Parathyroid adenoma (tissue), 2 donors: Measurements from ENCODE around the gene POLD2.

Experiments
- H2AFZ ChIP-seq: fragments of 300-600 bp; sonication (generic); one replicate; pipeline ENCODE4 v1.7.0; 2017; ENCODE audit warnings: antibody characterized with exemption, mild to moderate bottlenecking
- H3K27ac ChIP-seq: fragments of 300-600 bp; sonication (generic); one replicate; pipeline ENCODE4 v1.7.0; 2017
- H3K27me3 ChIP-seq: fragments of 300-600 bp; sonication (generic); one replicate; pipeline ENCODE4 v1.7.0; 2017; ENCODE audit warnings: low read length; ENCODE audit not compliant: control insufficient read depth, insufficient read depth
- H3K36me3 ChIP-seq: fragments of 300-600 bp; sonication (generic); one replicate; pipeline ENCODE4 v1.7.0; 2017; ENCODE audit warnings: low read length; ENCODE audit not compliant: control insufficient read depth, insufficient read depth
- H3K4me1 ChIP-seq: fragments of 300-600 bp; sonication (generic); one replicate; pipeline ENCODE4 v1.7.0; 2017; ENCODE audit warnings: control low read depth
- H3K4me2 ChIP-seq: fragments of 300-600 bp; sonication (generic); one replicate; pipeline ENCODE4 v1.7.0; 2017; ENCODE audit warnings: low read length
- H3K4me3 ChIP-seq: fragments of 300-600 bp; sonication (generic); one replicate; pipeline ENCODE4 v1.7.0; 2017; ENCODE audit warnings: low read depth, low read length
- H3K79me2 ChIP-seq: fragments of 300-600 bp; sonication (generic); one replicate; pipeline ENCODE4 v1.7.0; 2017; ENCODE audit warnings: control low read depth
- H3K9ac ChIP-seq: fragments of 300-600 bp; sonication (generic); one replicate; pipeline ENCODE4 v1.7.0; 2017; ENCODE audit warnings: mild to moderate bottlenecking
- H3K9me3 ChIP-seq: fragments of 300-600 bp; sonication (generic); one replicate; pipeline ENCODE4 v1.7.0; 2017; ENCODE audit warnings: low read length; ENCODE audit not compliant: control insufficient read depth
- TF ChIP-seq, protein P1 (sequence below): fragments of 300-600 bp; sonication (generic); IDR thresholded peaks from one replicate; pipeline ENCODE4 v1.7.0; 2017; ENCODE audit warnings: antibody characterized with exemption, mild to moderate bottlenecking
- donor health status: primary hyperparathyroidism.

The POLD2 gene

DNA sequence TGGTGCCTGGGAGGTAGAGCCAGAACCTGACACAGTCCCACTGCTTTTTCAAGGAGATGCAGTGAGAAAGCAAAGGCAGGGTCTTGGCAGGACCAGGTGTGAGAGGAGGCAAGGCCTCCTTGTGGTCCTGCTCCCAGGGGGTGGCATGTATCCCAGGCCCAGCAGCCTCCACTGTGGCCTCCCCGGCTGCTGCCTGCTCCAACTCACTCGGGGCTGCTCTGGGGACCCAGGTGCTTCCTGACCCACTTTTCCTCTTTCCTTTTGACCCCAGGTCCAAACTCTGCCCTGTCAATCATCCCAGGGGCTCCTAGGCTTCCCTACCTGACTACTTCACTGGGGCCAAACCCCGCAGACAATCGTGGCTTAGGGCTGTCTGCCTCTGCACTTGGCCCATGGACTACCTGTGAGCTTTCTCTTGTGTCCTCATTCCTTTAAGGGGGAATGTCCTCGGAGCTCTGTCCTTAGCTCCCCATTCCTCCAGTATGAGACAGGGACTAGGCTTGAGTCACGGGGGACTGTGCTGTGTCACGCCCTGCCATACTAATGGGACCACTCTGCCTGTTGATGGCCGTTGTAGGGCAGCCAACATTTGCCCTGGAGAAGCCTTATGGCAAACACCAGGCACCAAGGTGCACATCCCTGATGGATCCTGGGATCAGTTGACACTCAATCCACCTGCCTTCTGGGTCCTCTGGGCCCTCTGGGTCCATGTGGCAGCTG, 20.3 kb downstream of the POLD2 start:
- Histone ChIP-seq H3K4me1 (no peaks in the 10 kb centered on the region), H2AFZ (no peak overlapping the region), H3K27me3 (no peaks in the 10 kb centered on the region), H3K27ac (no peak overlapping the region), H3K36me3 (no peaks in the 10 kb centered on the region), H3K79me2 (no peaks in the 10 kb centered on the region), H3K4me3 (no peak overlapping the region), H3K4me2 (no peak overlapping the region), H3K9me3 (no peaks in the 10 kb centered on the region), H3K9ac (no peak overlapping the region)
- TF ChIP-seq, protein P1, sequence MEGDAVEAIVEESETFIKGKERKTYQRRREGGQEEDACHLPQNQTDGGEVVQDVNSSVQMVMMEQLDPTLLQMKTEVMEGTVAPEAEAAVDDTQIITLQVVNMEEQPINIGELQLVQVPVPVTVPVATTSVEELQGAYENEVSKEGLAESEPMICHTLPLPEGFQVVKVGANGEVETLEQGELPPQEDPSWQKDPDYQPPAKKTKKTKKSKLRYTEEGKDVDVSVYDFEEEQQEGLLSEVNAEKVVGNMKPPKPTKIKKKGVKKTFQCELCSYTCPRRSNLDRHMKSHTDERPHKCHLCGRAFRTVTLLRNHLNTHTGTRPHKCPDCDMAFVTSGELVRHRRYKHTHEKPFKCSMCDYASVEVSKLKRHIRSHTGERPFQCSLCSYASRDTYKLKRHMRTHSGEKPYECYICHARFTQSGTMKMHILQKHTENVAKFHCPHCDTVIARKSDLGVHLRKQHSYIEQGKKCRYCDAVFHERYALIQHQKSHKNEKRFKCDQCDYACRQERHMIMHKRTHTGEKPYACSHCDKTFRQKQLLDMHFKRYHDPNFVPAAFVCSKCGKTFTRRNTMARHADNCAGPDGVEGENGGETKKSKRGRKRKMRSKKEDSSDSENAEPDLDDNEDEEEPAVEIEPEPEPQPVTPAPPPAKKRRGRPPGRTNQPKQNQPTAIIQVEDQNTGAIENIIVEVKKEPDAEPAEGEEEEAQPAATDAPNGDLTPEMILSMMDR: no peak

DNA sequence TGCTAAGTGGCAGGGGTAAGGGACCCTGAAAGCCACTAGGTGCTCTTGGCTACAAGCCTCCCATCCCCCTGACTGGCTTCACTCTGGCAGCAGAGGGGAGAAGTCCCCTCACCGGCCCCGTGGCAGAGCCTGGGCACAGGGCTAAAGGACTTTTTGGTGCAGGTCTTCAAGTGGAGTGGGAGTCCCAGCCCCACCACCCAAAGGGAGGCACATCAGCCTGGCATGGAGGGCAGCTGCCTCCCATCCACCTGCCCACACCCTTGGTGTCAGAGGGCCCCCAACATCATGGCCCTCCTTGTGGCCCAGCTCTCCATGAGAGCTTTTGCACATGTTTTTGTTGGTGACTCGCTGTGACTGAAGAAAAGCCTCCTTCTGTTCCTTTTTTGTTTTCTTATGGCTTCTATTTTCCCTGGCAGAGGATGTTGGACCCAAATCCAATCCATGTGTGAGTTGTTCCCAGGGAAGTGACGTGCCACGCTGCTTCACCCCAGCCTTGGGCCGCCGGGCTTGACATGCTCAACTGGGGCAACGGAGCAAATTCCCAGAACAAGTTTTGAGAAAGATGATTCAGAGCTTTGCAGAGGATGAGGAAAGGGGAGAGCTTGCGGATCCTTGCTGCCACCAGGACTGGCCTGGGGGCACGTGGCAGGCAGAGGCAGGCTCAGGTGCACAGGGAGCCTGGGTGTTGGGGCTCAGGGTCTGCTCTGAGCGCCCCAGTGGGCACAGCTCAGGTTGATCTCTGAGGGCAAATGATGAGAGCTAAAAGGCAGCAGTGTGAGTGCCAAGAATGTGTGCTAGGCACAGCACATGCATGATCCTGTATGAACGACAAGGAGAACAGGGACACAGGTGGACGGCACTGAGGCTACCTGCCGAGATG, 21.1 kb downstream of the POLD2 start:
- Histone ChIP-seq H3K9ac (no peak overlapping the region), H3K36me3 (no peaks in the 10 kb centered on the region), H2AFZ (no peak overlapping the region), H3K79me2 (no peaks in the 10 kb centered on the region), H3K4me1 (no peaks in the 10 kb centered on the region), H3K9me3 (no peaks in the 10 kb centered on the region), H3K4me2 (no peak overlapping the region), H3K27me3 (no peaks in the 10 kb centered on the region), H3K27ac (no peak overlapping the region), H3K4me3 (no peak overlapping the region)
- TF ChIP-seq, protein P1: no peak

DNA sequence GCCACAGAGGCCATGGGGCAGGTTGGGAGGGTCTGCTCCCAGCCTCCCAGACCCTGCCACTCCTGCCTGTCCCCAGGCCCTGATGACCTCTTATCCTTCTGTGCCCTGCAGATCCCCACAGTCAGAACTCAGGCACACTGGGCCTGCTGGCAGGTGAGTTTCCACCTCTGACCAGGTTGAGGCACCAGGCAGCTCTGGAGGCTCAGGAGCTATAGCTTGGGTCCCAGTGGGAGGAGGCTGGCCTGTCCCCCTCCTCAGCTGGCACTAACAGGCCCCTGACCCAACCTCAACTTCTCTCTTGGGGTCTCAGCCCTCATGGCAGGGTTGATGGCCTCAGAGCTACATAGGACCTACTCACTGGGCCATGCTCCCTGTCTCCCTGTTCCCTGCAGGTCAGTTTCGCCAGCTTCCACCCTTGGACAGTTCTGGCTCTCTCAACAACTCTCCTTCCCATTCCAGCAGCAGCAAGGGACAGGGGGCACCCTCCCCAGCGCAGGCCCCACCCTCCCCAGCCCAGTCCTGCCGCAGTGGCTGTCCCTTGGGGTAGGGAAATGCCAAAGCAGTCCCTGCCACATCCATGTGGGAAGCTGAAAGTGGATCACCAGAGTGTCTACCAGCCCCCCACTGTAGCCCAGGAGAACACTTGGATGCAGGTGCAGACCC, 21.9 kb downstream of the POLD2 start:
- H3K9me3 ChIP-seq: no peaks in the 10 kb centered on the region
- H3K4me3 ChIP-seq: no peak overlapping the region
- H3K36me3 ChIP-seq: no peaks in the 10 kb centered on the region
- no peaks in the 10 kb centered on the region for H3K79me2 ChIP-seq
- H3K4me2 ChIP-seq: no peak overlapping the region
- no peaks in the 10 kb centered on the region for H3K4me1 ChIP-seq
- TF ChIP-seq, protein P1: no peak
- H3K27ac ChIP-seq: no peak overlapping the region
- no peaks in the 10 kb centered on the region for H3K27me3 ChIP-seq
- no peak overlapping the region for H3K9ac ChIP-seq
- no peak overlapping the region for H2AFZ ChIP-seq

DNA sequence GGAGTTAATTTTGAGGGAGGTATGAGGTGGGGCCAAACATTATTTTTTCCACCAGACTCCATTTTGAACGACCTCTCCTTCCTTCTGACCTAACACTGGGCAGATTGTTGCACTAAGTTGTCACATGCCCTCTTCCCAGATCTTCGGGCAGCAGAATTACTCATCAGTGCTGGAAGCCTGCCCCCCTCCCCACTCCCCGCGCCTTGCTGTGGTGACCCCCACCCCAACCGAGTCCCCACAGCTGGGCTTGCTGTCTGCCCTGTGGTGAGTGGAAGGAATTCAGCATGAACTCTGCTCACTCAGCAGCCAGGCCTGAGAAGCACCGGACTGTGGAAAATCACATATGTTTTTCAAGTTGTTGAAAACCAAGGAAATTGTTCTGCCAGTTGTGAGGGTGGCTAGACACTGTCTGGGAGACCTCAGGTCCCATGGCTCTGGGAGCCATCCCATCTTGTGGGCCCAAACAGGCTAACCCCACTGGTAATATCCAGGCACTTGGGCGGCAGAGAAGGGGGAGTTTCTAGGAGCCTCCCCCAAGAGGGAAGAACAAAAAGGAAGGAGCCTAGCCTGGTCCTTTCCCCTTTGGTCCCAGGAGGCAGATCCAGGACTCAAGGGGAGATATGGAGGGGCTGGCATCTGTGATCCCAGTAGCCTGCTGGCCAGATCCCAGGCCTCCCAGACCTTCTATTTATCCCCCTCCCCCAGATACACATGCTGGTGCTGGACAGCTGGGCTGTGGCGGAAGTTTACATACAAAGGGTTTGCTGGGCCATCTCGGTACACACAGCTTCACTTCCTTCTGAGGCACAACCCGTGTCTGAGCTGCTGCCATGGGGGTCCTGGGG, 22.7 kb downstream of the POLD2 start:
- Histone ChIP-seq H3K9me3 (no peaks in the 10 kb centered on the region), H2AFZ (peak overlapping the region; percentile 46), H3K27ac (no peak overlapping the region), H3K27me3 (no peaks in the 10 kb centered on the region), H3K4me2 (no peak overlapping the region), H3K36me3 (no peaks in the 10 kb centered on the region), H3K4me3 (no peak overlapping the region), H3K79me2 (no peaks in the 10 kb centered on the region), H3K9ac (no peak overlapping the region), H3K4me1 (no peaks in the 10 kb centered on the region)
- TF ChIP-seq, protein P1: no peak
